HepG2 (cell line): Measurements from ENCODE around the gene SIRPB2. TPM values are rescaled to one million over a fixed set of nuclear protein-coding genes. Genes with fewer than 3 reads are reported as not detected.

Experiments
- ARHGAP35 ChIP-seq: sonication (generic); formaldehyde crosslinking; IDR thresholded peaks from 2 replicates; pipeline ENCODE4 v1.9.0; 2022; ENCODE audit warnings: mild to moderate bottlenecking, inconsistent platforms, moderate library complexity, missing genetic modification reagents, borderline replicate concordance
- BORCS8-MEF2B ChIP-seq: sonication (generic); formaldehyde crosslinking; IDR thresholded peaks from 2 replicates; pipeline ENCODE4 v1.8.0; 2022; ENCODE audit warnings: mild to moderate bottlenecking, missing genetic modification reagents
- E2F5 ChIP-seq: sonication (generic); formaldehyde crosslinking; conservative IDR thresholded peaks from 2 replicates; pipeline ENCODE4 v1.4.0; 2020; ENCODE audit warnings: missing genetic modification reagents
- FOXP1 ChIP-seq, 2 experiments: fragments of 450-650 bp in 1 of 2; IDR thresholded peaks; 2 replicates each; pipeline ENCODE4 v1.6.1; 2017 to 2018; ENCODE audit warnings: antibody characterized with exemption in 1 of 2
- HNRNPUL1 ChIP-seq: fragments of 200-400 bp; formaldehyde crosslinking; IDR thresholded peaks from 2 replicates; pipeline ENCODE4 v1.6.1; 2017; ENCODE audit warnings: low read depth, mild to moderate bottlenecking, low read length, moderate library complexity
- MIER2 ChIP-seq: IDR thresholded peaks from 2 replicates; pipeline ENCODE4 v1.6.1; 2016; ENCODE audit warnings: missing biosample characterization, missing genetic modification reagents
- NBN ChIP-seq: fragments of 450-650 bp; conservative IDR thresholded peaks from 2 replicates; pipeline ENCODE4 v1.6.1; 2017
- NFE2L1 ChIP-seq: sonication (generic); formaldehyde crosslinking; IDR thresholded peaks from 2 replicates; pipeline ENCODE4 v1.4.0; 2020; ENCODE audit warnings: missing genetic modification reagents, mild to moderate bottlenecking, borderline replicate concordance
- NR2F2 ChIP-seq: IDR thresholded peaks from 2 replicates; pipeline ENCODE4 v1.6.1; 2012; ENCODE audit warnings: low read depth, inconsistent platforms, borderline replicate concordance
- PAXIP1 ChIP-seq: sonication (generic); formaldehyde crosslinking; conservative IDR thresholded peaks from 2 replicates; pipeline ENCODE4 v1.4.0; 2020; ENCODE audit warnings: mild to moderate bottlenecking, missing genetic modification reagents, moderate library complexity
- POGZ ChIP-seq: sonication (generic); formaldehyde crosslinking; IDR thresholded peaks from 2 replicates; pipeline ENCODE4 v1.4.0; 2020; ENCODE audit warnings: mild to moderate bottlenecking, missing genetic modification reagents
- SAFB2 ChIP-seq: sonication (generic); formaldehyde crosslinking; IDR thresholded peaks from 2 replicates; pipeline ENCODE4 v1.5.1; 2020; ENCODE audit warnings: missing genetic modification reagents, low read depth, mild to moderate bottlenecking, borderline replicate concordance
- SIN3B ChIP-seq: fragments of 150-350 bp; IDR thresholded peaks from 2 replicates; pipeline ENCODE4 v1.6.1; 2014; ENCODE audit warnings: low read length
- TSC22D2 ChIP-seq: sonication (generic); formaldehyde crosslinking; IDR thresholded peaks from 2 replicates; pipeline ENCODE4 v1.5.1; 2020; ENCODE audit warnings: missing genetic modification reagents, mild to moderate bottlenecking, borderline replicate concordance
- ZBTB37 ChIP-seq: sonication (generic); formaldehyde crosslinking; IDR thresholded peaks from 2 replicates; pipeline ENCODE4 v1.4.0; 2020; ENCODE audit warnings: mild to moderate bottlenecking, missing genetic modification reagents
- ZEB1 ChIP-seq: IDR thresholded peaks from 2 replicates; pipeline ENCODE4 v1.6.1; 2012; ENCODE audit warnings: mild to moderate bottlenecking, low read depth, inconsistent platforms; ENCODE audit not compliant: insufficient replicate concordance
- ZFP62 ChIP-seq: sonication (generic); formaldehyde crosslinking; IDR thresholded peaks from 2 replicates; pipeline ENCODE4 v1.4.0; 2020; ENCODE audit warnings: missing genetic modification reagents
- ZNF18 ChIP-seq: sonication (generic); formaldehyde crosslinking; IDR thresholded peaks from 2 replicates; pipeline ENCODE4 v1.8.0; 2022; ENCODE audit warnings: mild to moderate bottlenecking, missing genetic modification reagents; ENCODE audit not compliant: insufficient replicate concordance
- ZNF263 ChIP-seq: sonication (generic); formaldehyde crosslinking; IDR thresholded peaks from 2 replicates; pipeline ENCODE4 v1.4.0; 2020; ENCODE audit warnings: missing genetic modification reagents
- ZNF282 ChIP-seq: fragments of 450-650 bp; IDR thresholded peaks from 2 replicates; pipeline ENCODE4 v1.6.1; 2018; ENCODE audit not compliant: partially characterized antibody
- ZNF3 ChIP-seq: IDR thresholded peaks from 2 replicates; pipeline ENCODE4 v1.7.0; 2017; ENCODE audit warnings: inconsistent platforms
- ZNF501 ChIP-seq: sonication (generic); formaldehyde crosslinking; IDR thresholded peaks from 2 replicates; pipeline ENCODE4 v1.5.1; 2020; ENCODE audit warnings: mild to moderate bottlenecking, moderate library complexity, missing genetic modification reagents
- ZNF766 ChIP-seq: sonication (generic); formaldehyde crosslinking; IDR thresholded peaks from 2 replicates; pipeline ENCODE4 v1.5.0; 2020; ENCODE audit warnings: missing genetic modification reagents, borderline replicate concordance
- ZSCAN9 ChIP-seq: IDR thresholded peaks from 2 replicates; pipeline ENCODE4 v1.6.1; 2016; ENCODE audit warnings: borderline replicate concordance
- polyA plus RNA-seq, 8 experiments: library from polyadenylated mRNA; depleted of rRNA in 3 of 8; stranded (reverse) in 7 of 8; unstranded in 1 of 8; fragments of >200 nt; fragmentation: Illumina TruSeq in 4 of 8; extraction: Trizol in 4 of 8; gene quantifications; 2 replicates each; pipeline versions ENCODE4 v1.2.1 to v1.2.3, GENCODE V29; 2011 to 2016; ENCODE audit warnings: low read depth in 4 of 8, missing spikeins in 1 of 8, mixed read lengths in 1 of 8; ENCODE audit not compliant: insufficient read depth in 1 of 8
- total RNA-seq, 5 experiments: library from RNA; depleted of rRNA; stranded (reverse); fragments of >200 nt; fragmentation: Illumina TruSeq; extraction: Trizol; gene quantifications; 2 replicates each; pipeline ENCODE4 v1.2.3, GENCODE V29; 2016; ENCODE audit warnings: low read depth in 1 of 5

SIRPB2 gene
- total and polyA plus RNA-seq, 2 of the 13 experiments (the other 11 are each of a cell fraction or from before 2014, with no cell fraction given): not detected

- TF ChIP-seq ZNF18 (no peak), BORCS8-MEF2B (no peak), FOXP1 (IDR thresholded peaks at IDR 0.05) (no peak), FOXP1 (CRISPR knock-in tag; IDR thresholded peaks at IDR 0.05) (0 out of 2 replicates have a peak, but pooled peaks have one; percentile 12), NR2F2 (no peak), E2F5 (no peak), PAXIP1 (CRISPR knock-in tag) (0 out of 2 replicates have a peak, but pooled peaks have one; percentile 54), ZNF263 (no peak), TSC22D2 (CRISPR knock-in tag) (peak; percentile 30; the same call in 1 of the 2 replicates), NBN (no peak), ARHGAP35 (CRISPR knock-in tag) (no peak), MIER2 (CRISPR knock-in tag) (peak; percentile 16; the same call in 1 of the 2 replicates), ZNF3 (CRISPR knock-in tag) (no peak), ZFP62 (CRISPR knock-in tag) (no peak), ZEB1 (peak; percentile 60), ZNF501 (CRISPR knock-in tag) (no peak; the same call in none of the 2 replicates), HNRNPUL1 (no peak), ZNF282 (no peak), ZNF766 (CRISPR knock-in tag) (no peak), ZBTB37 (no peak), SIN3B (no peak), NFE2L1 (CRISPR knock-in tag) (peak; percentile 63; the same call in 1 of the 2 replicates), POGZ (CRISPR knock-in tag) (no peak), ZSCAN9 (CRISPR knock-in tag) (no peak), SAFB2 (CRISPR knock-in tag) (0 out of 2 replicates have a peak, but pooled peaks have one; percentile 22)
These were observed 23.7 kb downstream of the SIRPB2 start (continued) for GRCh38 chr20:1467355-1468116.
